Ovary (tissue), 3 donors: Measurements from ENCODE around the gene NSMF.

Experiments used
- CTCF ChIP-seq, 3 donors: fragments of 450-650 bp in 2 of 3; fragments of 200-600 bp in 1 of 3; IDR thresholded peaks; one replicate each; pipeline versions ENCODE4 v1.5.1 to v1.8.0; 2016 to 2022; ENCODE audit warnings: antibody characterized with exemption in 3 of 3, mild to moderate bottlenecking in 1 of 3
- EP300 ChIP-seq: sonication (generic); formaldehyde crosslinking; IDR thresholded peaks from one replicate; pipeline ENCODE4 v1.6.1; 2017; ENCODE audit warnings: antibody characterized with exemption
- POLR2A ChIP-seq: fragments of 450-650 bp; IDR thresholded peaks from one replicate; pipeline ENCODE4 v1.6.1; 2017; ENCODE audit warnings: antibody characterized with exemption, mild to moderate bottlenecking, moderate library complexity
- donor health status: DM: no; HTN: no; CAD: no.

DNA sequence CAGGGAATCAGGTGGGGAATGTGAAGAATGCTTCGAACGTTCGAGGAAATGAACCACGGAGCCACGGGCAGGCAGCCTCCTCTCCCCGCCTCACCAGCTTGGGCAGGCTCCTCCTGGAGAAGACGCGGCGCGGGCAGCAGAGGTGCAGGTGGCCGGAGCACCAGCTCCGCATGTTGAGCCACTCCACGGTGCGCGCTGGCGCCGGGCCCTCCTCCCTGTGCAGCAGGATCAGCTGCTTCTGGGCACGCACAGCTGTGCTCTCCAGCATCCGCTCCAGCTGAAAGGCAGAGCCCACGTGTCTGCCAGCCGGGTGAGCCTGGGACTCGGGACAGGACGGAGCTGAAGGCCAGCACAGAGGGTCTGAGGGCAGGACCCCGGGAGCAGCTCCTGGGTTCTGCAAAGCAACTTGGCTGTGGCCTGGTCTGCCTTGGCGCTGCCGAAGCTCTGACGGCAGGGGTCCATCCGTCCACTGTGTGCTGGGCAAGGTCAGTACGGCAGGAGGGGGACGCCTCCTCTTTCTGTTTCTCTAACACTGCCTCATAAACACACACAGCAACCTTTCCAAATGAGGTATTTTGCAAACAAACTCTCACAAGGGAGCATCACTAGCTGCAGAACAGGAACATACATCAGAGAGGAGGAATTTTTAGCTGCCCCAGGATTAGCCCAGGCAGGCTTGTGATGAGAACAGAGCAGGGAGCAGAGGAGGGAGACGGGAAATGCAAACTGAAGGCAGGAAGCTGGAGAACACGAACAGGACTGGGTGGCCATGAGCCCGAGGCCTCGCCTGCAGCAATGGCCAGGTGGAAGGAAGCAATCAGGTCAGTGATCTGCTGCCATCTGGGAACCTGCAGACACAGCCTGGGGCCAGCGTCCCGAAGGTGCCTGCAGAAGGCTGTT is 20.1 kb upstream of the NSMF start:
- TF ChIP-seq POLR2A (no peak), CTCF (IDR thresholded peaks at IDR 0.05) (no peak), EP300 (no peak)
